A549 (cell line): Measurements from ENCODE around the gene SMIM29.

Source experiments
- CTCF ChIP-seq: fragments of >200 bp; sonication (Bioruptor Twin); formaldehyde crosslinking; IDR thresholded peaks from 3 replicates; pipeline ENCODE4 v1.5.1; 2016
- EP300 ChIP-seq, 2 experiments: fragments of >200 bp; sonication (Bioruptor Twin); formaldehyde crosslinking; IDR thresholded peaks; 2 replicates in 1 of 2; 3 replicates in 1 of 2; pipeline ENCODE4 v1.6.1; 2016 to 2017

- peak; percentile 40 for TF ChIP-seq CTCF
- no peak for TF ChIP-seq EP300 (IDR thresholded peaks at IDR 0.05)
Measured at GRCh38 chr6:34246563-34247391, 2.0 kb downstream of the SMIM29 start.
